ENCODE data around the gene PPP1R36.

The PPP1R36 gene

GRCh38 chr14:64610049-64610746 lies 60.4 kb downstream of the PPP1R36 start:
- ChIA-PET CTCF (no interaction called here), POLR2A (no interaction called here)
- DNase-seq (ENCODE audit: extremely low spot score) = no peak
- TF ChIP-seq PKNOX1 (IDR thresholded peaks at IDR 0.05) (no peak), TARDBP (IDR thresholded peaks at IDR 0.05) (no peak)

- TF ChIP-seq FOXM1 (IDR thresholded peaks at IDR 0.05; ENCODE audit: borderline replicate concordance) (no peak), FOXA1 (IDR thresholded peaks at IDR 0.05) (no peak), SUZ12 (IDR thresholded peaks at IDR 0.05) (no peak), SP1 (IDR thresholded peaks at IDR 0.05) (no peak), FOXK2 (IDR thresholded peaks at IDR 0.05) (no peak), LEF1 (IDR thresholded peaks at IDR 0.05; ENCODE audit: borderline replicate concordance) (no peak), ARNT (IDR thresholded peaks at IDR 0.05) (no peak), ZNF384 (IDR thresholded peaks at IDR 0.05) (no peak), TARDBP (IDR thresholded peaks at IDR 0.05) (no peak), CTBP1 (IDR thresholded peaks at IDR 0.05; ENCODE audit: borderline replicate concordance) (no peak), BHLHE40 (IDR thresholded peaks at IDR 0.05; ENCODE audit: borderline replicate concordance) (no peak), ELF4 (IDR thresholded peaks at IDR 0.05) (no peak), HDGF (IDR thresholded peaks at IDR 0.05; ENCODE audit: borderline replicate concordance) (no peak)
- ChIA-PET CTCF (interaction anchor here (1.2 kb wide), 1 partner anchor 14 kb away, joined by 3 read pairs; no protein-coding TSS in a partner anchor), POLR2A (interaction anchor here (0.9 kb wide), 1 partner anchor 71 kb away, joined by 3 read pairs; the partner anchor contains the start of gene HSPA2)
- no peak for DNase-seq (ENCODE audit: extremely low spot score)
These were observed 61.7 kb downstream of the PPP1R36 start for GRCh38 chr14:64611358-64612020.

GRCh38 chr14:64612021-64612380 lies 62.2 kb downstream of the PPP1R36 start:
- no peak for TF ChIP-seq BHLHE40 (IDR thresholded peaks at IDR 0.05; ENCODE audit: borderline replicate concordance)
- no peak for TF ChIP-seq ZNF384 (IDR thresholded peaks at IDR 0.05)
- TF ChIP-seq FOXK2 (IDR thresholded peaks at IDR 0.05) = no peak
- no peak for TF ChIP-seq ARNT (IDR thresholded peaks at IDR 0.05)
- TF ChIP-seq LEF1 (IDR thresholded peaks at IDR 0.05; ENCODE audit: borderline replicate concordance) = no peak
- no peak for TF ChIP-seq ELF4 (IDR thresholded peaks at IDR 0.05)
- no peak for TF ChIP-seq CTBP1 (IDR thresholded peaks at IDR 0.05; ENCODE audit: borderline replicate concordance)
- TF ChIP-seq NFRKB (IDR thresholded peaks at IDR 0.05) = no peak
- TF ChIP-seq HDGF (IDR thresholded peaks at IDR 0.05; ENCODE audit: borderline replicate concordance) = no peak
- TF ChIP-seq SP1 (IDR thresholded peaks at IDR 0.05) = no peak
- TF ChIP-seq FOXA1 (IDR thresholded peaks at IDR 0.05) = no peak
- no peak for TF ChIP-seq SUZ12 (IDR thresholded peaks at IDR 0.05)
- no peak for TF ChIP-seq L3MBTL2 (conservative IDR thresholded peaks at IDR 0.05)
- TF ChIP-seq FOXM1 (IDR thresholded peaks at IDR 0.05; ENCODE audit: borderline replicate concordance) = no peak
- no peak for TF ChIP-seq PKNOX1 (IDR thresholded peaks at IDR 0.05)
- TF ChIP-seq TARDBP (IDR thresholded peaks at IDR 0.05) = no peak
- CTCF ChIA-PET = interaction anchor here (1.2 kb wide), 1 partner anchor 14 kb away, joined by 3 read pairs; no protein-coding TSS in a partner anchor
- POLR2A ChIA-PET = interaction anchor here (0.9 kb wide), 1 partner anchor 72 kb away, joined by 3 read pairs; the partner anchor contains the start of gene HSPA2
- no peak for DNase-seq (ENCODE audit: extremely low spot score)

GRCh38 chr14:64612971-64613666 lies 63.4 kb downstream of the PPP1R36 start:
- POLR2A ChIA-PET = interaction anchor here (0.7 kb wide), 1 partner anchor 10 kb away, joined by 3 read pairs; no protein-coding TSS in a partner anchor
- DNase-seq (ENCODE audit: extremely low spot score) = no peak
- CTCF ChIA-PET = interaction anchor here (1.2 kb wide), 1 partner anchor 13 kb away, joined by 3 read pairs; no protein-coding TSS in a partner anchor
- TF ChIP-seq L3MBTL2 (conservative IDR thresholded peaks at IDR 0.05) (no peak), PKNOX1 (IDR thresholded peaks at IDR 0.05) (no peak), NFRKB (IDR thresholded peaks at IDR 0.05) (no peak), CTBP1 (IDR thresholded peaks at IDR 0.05; ENCODE audit: borderline replicate concordance) (no peak), BHLHE40 (IDR thresholded peaks at IDR 0.05; ENCODE audit: borderline replicate concordance) (no peak), ELF4 (IDR thresholded peaks at IDR 0.05) (no peak), LEF1 (IDR thresholded peaks at IDR 0.05; ENCODE audit: borderline replicate concordance) (no peak), FOXM1 (IDR thresholded peaks at IDR 0.05; ENCODE audit: borderline replicate concordance) (no peak), FOXA1 (IDR thresholded peaks at IDR 0.05) (no peak), FOXK2 (IDR thresholded peaks at IDR 0.05) (no peak), SUZ12 (IDR thresholded peaks at IDR 0.05) (no peak), SP1 (IDR thresholded peaks at IDR 0.05) (no peak)

- no peak for TF ChIP-seq L3MBTL2 (conservative IDR thresholded peaks at IDR 0.05)
- TF ChIP-seq LEF1 (IDR thresholded peaks at IDR 0.05; ENCODE audit: borderline replicate concordance) = no peak
- no peak for TF ChIP-seq PKNOX1 (IDR thresholded peaks at IDR 0.05)
- no peak for TF ChIP-seq SUZ12 (IDR thresholded peaks at IDR 0.05)
- TF ChIP-seq FOXA1 (IDR thresholded peaks at IDR 0.05) = no peak
- no peak for TF ChIP-seq FOXK2 (IDR thresholded peaks at IDR 0.05)
- no peak for TF ChIP-seq ELF4 (IDR thresholded peaks at IDR 0.05)
- TF ChIP-seq BHLHE40 (IDR thresholded peaks at IDR 0.05; ENCODE audit: borderline replicate concordance) = no peak
- no peak for TF ChIP-seq NFRKB (IDR thresholded peaks at IDR 0.05)
- no peak for TF ChIP-seq SP1 (IDR thresholded peaks at IDR 0.05)
- no peak for TF ChIP-seq ZNF384 (IDR thresholded peaks at IDR 0.05)
- TF ChIP-seq CTBP1 (IDR thresholded peaks at IDR 0.05; ENCODE audit: borderline replicate concordance) = no peak
- no peak for TF ChIP-seq FOXM1 (IDR thresholded peaks at IDR 0.05; ENCODE audit: borderline replicate concordance)
- CTCF ChIA-PET = no interaction called here
- DNase-seq (ENCODE audit: extremely low spot score) = no peak
- POLR2A ChIA-PET = no interaction called here
These were observed 64.4 kb downstream of the PPP1R36 start for GRCh38 chr14:64614166-64614565.

Measured in HEK293T (cell line).